HG02973 (cell line): ENCODE measurements around the gene PPP3CA.
"Not testable (repeated sequence)": the region's sequence is repeated elsewhere in the genome, so short reads cannot be mapped to it uniquely, and the experiment has no call there.

Source experiments
- ATAC-seq: cut with Tn5 transposase; IDR thresholded peaks from one replicate; pipeline ENCODE4 v1.9.1; 2021; ENCODE audit warnings: moderate library complexity; ENCODE audit not compliant: unreplicated experiment

The PPP3CA gene

DNA sequence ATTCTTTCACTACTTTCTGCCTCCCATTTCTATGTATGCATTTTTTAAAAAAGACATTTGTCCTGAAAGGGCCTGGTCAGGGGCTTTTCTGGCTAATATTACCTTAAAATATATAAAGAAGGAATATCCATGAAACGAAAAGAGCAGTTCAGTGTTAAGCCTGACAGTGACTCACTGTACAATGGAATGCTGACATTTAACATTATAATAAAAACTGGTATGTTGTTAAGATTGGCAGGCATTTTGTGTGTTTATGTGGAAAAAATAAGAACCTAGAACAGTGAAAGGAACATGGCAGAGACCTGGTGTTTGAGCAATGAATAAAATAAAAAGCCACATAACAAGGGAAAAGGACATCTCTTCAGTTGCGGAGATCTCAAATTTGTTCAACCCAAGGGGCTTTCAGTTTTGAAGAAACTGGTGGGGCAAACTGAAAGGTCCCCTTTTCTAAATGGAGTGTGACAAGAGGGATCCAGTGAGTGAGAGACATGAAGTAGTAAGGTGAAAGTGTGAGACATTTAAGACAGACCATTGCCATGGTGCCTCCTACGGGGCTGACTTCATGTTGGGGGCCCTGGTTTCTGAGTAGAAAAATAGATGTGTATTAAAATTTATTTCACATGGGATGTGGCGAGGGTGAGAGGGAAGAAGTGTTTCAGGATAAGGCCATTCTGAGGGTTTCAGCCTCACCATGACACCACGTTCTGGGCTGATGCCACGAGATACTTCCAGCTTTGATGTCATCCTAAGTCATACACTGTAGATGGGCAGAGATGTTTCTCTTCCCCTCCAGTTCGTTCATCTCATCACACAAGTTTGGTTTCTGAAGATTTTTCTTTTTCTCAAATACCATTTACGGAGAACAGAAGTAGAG lies 324.9 kb downstream of the PPP3CA start:
- no peak for ATAC-seq

DNA sequence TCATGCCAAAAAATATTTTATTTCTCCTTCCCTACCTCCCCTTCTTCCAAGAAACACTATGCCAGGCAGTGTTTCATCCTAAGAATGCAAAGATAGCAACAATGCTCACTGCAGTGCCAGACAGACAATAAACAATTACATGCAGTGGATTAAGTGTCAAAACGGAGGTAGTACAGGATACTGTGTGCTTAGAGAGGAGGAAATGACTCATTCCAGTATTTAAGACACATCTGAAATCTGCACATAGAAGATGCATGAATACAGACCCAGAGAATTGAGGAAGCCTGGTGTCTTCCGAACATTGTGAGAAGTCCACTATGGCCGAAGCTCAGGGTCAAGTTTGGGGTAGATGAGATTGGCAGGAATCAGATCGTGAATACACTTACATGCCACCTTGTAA lies 326.4 kb downstream of the PPP3CA start:
- peak; percentile 59 for ATAC-seq

GRCh38 chr4:101019941-101020401 lies 327.4 kb downstream of the PPP3CA start:
- peak; percentile 42 for ATAC-seq

DNA sequence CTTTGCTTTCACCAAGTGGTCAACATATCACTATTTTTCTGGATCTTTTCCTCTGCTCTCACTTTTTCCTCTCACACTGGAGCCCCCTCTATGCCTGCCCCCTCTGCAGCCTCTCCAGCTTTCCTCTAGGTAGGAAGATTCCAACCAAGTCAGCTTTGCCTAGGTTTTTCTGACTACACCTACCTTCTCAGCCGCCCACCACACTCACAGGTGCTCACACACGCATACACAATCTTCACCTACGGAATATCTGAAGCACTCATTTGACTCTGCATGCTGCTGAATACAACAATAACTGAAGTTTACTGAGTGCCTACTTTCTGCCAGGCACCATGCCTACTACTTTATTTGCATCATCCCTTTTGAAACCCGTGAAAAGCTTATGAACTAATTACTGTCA lies 328.0 kb downstream of the PPP3CA start:
- no peak for ATAC-seq

- peak; percentile 69 for ATAC-seq
These were observed 328.5 kb downstream of the PPP3CA start for GRCh38 chr4:101018836-101019235.

DNA sequence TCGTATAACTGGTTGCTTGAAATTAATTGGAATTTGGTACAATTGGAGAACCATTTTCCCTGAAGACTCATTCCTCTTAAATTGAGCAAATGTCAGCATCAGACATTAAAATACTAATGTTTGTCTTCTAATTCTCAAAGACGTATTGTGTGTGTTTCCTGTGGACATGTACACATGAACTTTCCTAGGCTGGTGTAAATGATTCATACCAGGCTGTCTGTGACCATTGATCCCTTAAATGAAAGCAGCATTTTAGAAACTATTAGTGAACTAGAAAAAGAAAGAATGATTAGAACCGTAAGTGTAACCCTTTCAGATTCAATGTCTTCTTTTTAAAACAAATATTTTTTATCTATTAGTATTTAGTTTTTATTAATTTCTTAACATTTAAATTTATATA lies 332.9 kb downstream of the PPP3CA start:
- peak; percentile 47 for ATAC-seq

DNA sequence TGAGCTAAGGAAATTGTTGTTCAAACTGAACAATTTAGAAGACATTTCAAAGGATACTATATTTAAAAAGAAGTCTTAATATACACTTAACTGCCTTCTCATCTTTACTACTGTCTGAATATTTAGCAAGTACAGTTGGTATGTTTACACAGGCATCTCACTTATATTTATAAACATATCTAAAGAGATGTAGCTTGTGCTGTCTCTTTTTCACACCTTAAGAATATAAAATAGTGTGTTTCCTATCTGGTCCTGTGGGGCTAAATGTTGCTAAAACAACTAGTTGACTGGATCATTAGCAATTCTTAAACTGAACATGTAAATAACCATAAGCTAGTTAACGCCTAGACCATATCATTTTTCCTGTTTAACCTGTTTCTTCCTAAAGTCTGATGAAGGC lies 336.3 kb downstream of the PPP3CA start:
- no peak for ATAC-seq

GRCh38 chr4:101009471-101009870 lies 337.9 kb downstream of the PPP3CA start:
- ATAC-seq: peak; percentile 55

GRCh38 chr4:101008503-101008902 lies 338.8 kb downstream of the PPP3CA start:
- no peak for ATAC-seq

- ATAC-seq: peak; percentile 44
These were observed 341.7 kb downstream of the PPP3CA start for GRCh38 chr4:101005659-101006058.

GRCh38 chr4:101000496-101000895 lies 346.8 kb downstream of the PPP3CA start:
- no peak for ATAC-seq

DNA sequence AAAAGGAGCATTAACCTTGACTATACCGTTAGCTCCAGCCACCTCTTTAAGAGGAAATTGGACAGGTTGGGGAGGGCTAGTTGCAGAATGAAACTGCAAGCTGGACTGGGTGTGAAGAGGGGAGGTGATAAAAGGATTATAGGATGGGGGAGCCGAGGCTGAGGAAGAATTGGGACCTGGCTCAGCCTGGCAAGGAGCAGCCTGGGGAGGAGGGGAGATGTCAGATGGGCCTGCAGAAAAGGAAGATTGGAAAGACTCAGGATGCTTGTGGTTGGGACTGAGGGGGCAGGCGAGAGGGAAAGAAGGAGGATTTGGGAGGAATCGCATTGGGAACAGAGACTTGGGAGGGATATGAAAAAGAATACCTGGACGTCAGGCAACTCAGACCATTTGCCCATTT lies 351.7 kb downstream of the PPP3CA start:
- no peak for ATAC-seq

GRCh38 chr4:100995002-100995401 lies 352.3 kb downstream of the PPP3CA start:
- ATAC-seq: not testable (repeated sequence)

GRCh38 chr4:100991332-100992069 lies 355.8 kb downstream of the PPP3CA start:
- ATAC-seq: not testable (repeated sequence)

DNA sequence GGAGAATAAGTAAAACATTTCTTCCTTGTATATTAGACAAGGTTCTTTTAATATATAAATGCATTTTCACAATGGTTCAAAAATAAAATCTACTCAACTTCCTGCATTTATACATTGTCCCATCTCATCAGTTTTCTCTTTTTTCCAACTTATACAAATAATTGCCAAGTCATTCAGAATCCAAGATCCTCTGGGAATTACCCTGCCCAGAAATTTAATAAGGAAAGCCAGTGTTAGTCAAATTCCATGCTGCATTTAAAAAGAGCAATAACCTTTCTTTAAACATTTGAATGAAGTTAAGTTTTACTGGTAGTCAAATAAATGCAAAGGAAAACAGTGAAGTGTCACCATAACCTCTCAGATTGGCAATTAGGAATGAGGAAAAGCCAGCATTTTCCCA lies 357.9 kb downstream of the PPP3CA start:
- ATAC-seq: no peak

DNA sequence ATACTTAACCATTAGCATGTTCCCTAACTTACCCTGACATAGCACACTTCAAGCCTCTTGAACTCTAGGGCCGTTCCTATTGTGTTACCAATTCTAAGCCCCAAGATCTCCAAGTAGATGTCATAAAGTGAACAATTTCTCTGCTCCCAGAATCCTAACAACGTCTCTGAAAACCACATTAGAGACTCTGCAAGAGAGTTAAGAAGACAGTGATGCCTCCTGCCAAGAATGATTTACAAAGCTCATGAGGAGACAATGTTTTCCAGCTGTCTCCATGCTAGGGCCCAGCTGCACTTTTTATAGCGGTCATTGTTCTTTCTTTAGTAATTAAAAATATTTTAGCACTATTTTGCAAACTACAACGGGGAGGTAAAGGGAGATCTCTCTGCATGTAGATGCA lies 358.4 kb downstream of the PPP3CA start:
- no peak for ATAC-seq

- ATAC-seq: no peak
These were observed 360.9 kb downstream of the PPP3CA start for GRCh38 chr4:100986360-100986868.

DNA sequence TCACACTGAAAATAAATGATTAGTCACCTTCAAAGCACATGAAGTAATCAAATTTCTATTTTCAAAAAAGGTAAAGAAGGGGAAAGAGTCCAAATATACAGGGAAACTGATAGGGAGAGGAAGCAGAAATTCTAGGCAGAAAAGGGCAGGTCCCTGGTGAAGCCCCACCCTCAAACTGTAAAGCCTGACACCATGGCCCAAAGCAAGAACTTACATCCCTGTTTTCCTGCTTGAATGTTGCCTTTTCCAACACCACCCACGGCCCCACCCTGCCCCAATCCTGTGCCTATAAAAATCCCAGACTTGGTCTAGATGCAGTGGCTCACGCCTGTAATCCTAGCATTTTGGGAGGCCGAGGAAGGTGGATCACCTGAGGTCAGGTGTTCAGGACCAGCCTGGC lies 361.8 kb downstream of the PPP3CA start:
- no peak for ATAC-seq

GRCh38 chr4:100984901-100985300 lies 362.4 kb downstream of the PPP3CA start:
- no peak for ATAC-seq

GRCh38 chr4:100983426-100983825 lies 363.9 kb downstream of the PPP3CA start:
- ATAC-seq: no peak

GRCh38 chr4:100982345-100982744 lies 365.0 kb downstream of the PPP3CA start:
- no peak for ATAC-seq
